GM18519 (cell line): Measurements from ENCODE around the gene PUM2.
"Not testable (repeated sequence)": the region's sequence is repeated elsewhere in the genome, so short reads cannot be mapped to it uniquely, and the experiment has no call there.

Experiments
- ATAC-seq: cut with Tn5 transposase; IDR thresholded peaks from one replicate; pipeline ENCODE4 v1.9.1; 2021; ENCODE audit warnings: mild to moderate bottlenecking, moderate library complexity; ENCODE audit not compliant: unreplicated experiment, low FRiP score

The PUM2 gene, protein sequence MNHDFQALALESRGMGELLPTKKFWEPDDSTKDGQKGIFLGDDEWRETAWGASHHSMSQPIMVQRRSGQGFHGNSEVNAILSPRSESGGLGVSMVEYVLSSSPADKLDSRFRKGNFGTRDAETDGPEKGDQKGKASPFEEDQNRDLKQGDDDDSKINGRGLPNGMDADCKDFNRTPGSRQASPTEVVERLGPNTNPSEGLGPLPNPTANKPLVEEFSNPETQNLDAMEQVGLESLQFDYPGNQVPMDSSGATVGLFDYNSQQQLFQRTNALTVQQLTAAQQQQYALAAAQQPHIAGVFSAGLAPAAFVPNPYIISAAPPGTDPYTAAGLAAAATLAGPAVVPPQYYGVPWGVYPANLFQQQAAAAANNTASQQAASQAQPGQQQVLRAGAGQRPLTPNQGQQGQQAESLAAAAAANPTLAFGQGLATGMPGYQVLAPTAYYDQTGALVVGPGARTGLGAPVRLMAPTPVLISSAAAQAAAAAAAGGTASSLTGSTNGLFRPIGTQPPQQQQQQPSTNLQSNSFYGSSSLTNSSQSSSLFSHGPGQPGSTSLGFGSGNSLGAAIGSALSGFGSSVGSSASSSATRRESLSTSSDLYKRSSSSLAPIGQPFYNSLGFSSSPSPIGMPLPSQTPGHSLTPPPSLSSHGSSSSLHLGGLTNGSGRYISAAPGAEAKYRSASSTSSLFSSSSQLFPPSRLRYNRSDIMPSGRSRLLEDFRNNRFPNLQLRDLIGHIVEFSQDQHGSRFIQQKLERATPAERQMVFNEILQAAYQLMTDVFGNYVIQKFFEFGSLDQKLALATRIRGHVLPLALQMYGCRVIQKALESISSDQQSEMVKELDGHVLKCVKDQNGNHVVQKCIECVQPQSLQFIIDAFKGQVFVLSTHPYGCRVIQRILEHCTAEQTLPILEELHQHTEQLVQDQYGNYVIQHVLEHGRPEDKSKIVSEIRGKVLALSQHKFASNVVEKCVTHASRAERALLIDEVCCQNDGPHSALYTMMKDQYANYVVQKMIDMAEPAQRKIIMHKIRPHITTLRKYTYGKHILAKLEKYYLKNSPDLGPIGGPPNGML

GRCh38 chr2:20350753-20351554 is at the start of gene PUM2:
PUM2 (minus strand) TSS chr2:20350844; CDS start chr2:20327360, 23,484 bp downstream.
- ATAC-seq = peak; percentile 87

DNA sequence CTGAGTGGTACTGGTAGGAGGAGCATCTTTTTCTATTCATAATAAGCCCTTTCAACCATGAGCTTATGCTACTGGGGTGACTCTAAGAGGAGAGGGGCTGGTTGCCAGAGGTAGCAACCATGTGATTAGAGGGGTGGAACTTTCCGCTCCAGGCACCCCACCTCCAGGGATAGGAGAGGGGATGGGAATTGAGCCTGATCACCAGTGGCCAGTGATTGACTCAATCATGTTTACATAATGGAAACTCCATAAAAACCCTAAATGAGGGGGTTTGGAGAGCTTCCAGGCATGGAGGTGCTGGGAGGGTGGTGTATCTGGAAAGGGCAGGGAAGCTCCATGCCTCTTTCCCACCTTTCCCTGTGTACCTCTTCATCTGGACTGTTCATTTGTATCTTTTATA is 49.7 kb upstream of the PUM2 start:
- no peak for ATAC-seq

DNA sequence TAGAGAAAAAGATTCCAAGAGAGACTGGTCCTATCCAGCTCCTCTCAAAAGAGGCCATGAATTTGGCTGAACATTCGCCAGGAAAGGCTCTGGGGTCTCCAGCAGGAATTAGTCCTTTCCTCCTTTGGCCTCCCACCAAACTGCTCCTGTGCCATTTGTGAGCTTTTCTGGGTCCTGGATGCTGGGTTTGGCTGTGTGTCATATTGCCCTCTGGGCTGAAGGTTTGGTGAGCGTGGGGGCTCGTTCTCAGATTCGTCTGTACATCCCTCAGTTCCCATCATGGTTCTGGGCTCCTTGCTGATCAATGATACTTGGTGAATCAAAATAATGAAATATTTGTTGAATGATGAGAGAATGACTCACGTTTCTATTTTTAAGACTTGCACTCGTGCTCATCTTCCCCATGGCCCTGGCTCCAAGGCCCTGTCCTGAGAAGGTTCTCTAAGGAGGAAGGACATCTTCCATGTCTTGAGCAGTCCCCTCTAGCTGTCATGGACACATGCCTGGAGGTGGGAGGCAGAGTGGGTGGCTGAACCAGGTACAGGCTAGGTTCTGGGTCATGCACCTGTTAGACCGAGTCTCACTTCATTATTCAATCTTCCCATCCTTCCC is 48.4 kb upstream of the PUM2 start:
- ATAC-seq = no peak

- no peak for ATAC-seq
Measured at GRCh38 chr2:20397811-20398447, 47.3 kb upstream of the PUM2 start.

DNA sequence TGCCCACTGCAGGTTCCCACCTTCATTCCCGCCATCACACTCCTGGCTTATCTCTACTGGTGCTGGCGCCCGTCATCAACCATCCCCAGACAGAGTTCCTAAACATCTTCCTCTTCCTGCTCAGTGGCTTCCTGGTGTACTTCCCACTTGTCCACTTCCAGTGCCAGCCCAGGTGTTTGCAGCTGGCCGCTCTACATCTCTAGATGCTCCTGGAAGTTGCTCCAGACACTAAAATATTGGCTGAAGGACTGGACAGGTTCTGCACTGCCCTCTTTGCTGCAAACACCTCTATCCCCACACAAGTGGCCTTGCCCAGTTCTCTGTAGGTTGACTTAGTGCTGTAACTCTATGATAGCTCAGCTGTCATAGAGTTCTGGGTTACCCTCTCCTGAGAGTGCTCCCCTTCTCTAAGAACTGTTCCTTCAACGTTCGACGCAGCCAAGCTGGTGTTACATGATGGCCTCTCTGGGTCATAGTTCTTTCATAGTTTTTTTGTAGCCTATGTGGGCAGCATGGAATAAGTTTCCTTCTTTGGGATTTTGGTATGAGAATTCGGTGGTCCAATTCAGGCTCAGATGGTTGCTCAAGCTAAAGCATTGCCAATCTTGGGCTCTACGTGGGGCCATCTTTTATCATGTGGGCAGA is 45.8 kb upstream of the PUM2 start:
- no peak for ATAC-seq

GRCh38 chr2:20393986-20394385 is 43.3 kb upstream of the PUM2 start:
- ATAC-seq = no peak

DNA sequence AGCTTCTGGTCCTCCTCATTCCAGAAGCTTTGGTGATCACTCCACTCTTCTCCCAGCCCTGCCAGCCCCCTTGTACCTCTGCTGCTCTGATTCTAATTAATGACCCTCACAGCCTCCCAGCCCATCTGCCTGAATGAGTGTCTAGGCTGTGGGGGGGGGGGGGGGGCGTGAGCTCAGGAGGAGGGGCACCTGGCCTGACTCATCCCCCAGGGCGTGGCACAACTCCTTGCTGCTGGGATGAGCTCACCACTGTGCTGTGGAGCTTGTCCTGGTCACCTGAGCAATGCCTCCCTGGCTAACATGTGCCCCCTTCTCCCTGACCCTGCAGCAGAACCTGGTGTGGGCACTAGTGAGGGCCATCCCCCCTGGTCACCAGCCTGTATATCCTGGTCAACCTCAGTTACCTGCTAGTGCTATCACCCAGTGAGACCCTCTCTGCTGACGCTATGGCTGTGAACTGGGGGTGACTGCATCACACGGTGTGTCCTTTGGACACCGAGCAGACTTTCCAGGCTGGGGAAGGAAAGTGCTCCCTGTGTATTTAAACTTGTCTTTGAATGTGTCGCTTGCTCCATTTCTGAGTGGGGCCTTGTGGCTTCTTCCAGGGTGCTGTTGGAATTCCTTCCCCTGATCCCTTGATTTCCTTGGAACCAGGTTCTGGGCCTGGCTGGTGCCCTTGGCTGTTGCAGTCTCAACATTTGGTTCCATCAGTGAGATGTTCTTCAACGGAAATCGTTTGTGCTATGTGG is 41.5 kb upstream of the PUM2 start:
- ATAC-seq = no peak

- no peak for ATAC-seq
Measured at GRCh38 chr2:20390524-20391123, 40.0 kb upstream of the PUM2 start.

GRCh38 chr2:20384953-20385352 is 34.3 kb upstream of the PUM2 start:
- no peak for ATAC-seq

- no peak for ATAC-seq
Measured at GRCh38 chr2:20382965-20383810, 32.5 kb upstream of the PUM2 start.

DNA sequence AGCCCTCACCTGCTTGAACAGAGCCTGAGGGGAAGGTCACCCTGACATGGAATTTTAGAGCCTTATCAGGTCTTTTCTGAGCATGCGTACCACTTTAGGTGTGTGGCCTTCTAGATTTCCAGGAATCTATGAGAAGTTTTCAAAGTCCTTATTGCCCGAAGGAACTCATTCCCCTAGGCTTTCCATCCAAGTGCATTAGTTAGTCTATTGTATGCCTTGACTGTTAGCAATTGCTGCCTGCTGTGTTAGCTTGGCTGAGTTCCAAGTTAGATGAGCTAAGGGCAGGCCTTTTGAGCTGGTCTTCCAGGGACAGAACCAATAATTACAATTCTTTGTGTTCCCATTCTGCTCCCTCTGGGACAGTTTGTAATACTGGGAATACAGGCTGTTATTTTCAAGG is 30.8 kb upstream of the PUM2 start:
- no peak for ATAC-seq

DNA sequence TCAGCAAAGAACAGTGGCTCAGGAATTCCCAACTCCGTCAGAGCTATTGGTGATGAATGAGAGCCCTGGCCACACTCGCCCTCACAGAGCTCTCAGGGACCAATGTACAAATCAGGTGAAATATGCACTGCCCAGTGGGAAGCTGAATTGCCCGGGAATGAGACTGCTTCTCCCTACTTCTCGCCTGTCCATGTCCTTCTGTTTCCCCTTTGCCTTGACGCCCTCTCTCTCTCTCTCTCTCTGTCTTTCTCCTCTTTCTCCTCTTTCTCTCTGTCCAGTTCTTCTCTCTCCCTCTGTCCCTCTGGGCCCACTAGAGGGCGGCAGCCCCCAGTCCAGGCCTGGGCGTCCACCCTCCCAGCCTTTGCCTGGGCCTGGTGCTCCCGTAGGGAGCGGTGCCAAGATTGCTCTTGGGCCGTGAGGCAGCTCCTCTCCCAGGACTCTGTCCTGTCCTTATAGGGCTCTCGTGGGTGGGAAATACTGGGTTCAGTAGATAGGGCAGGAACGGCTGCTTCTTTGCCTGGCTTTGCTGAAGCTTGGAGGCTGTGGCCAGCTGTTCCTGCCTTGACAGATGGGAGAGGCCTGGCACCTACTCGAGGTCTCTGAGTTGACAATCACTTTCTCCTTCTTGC is 28.4 kb upstream of the PUM2 start:
- no peak for ATAC-seq

DNA sequence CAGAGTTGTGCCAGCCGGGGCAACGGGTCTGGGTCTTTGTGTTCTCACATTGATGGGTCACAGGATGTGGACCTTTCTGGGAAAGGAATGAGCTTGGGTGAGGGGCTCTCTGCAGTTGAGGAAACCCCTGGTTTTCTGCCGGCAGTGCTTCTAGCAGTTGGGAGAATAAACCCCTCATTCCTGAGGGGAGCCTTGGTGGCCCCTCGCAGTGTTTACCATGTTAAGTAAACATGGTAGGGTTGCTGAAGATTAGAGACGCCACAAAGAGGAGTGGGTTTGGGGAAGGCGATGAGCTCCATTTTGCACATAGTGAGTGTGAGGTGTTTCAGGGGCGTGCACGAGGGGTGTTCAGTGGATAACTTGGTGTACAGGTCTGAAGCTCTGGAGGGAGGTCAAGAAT is 27.7 kb upstream of the PUM2 start:
- ATAC-seq = no peak

GRCh38 chr2:20377741-20378140 is 27.1 kb upstream of the PUM2 start:
- no peak for ATAC-seq

DNA sequence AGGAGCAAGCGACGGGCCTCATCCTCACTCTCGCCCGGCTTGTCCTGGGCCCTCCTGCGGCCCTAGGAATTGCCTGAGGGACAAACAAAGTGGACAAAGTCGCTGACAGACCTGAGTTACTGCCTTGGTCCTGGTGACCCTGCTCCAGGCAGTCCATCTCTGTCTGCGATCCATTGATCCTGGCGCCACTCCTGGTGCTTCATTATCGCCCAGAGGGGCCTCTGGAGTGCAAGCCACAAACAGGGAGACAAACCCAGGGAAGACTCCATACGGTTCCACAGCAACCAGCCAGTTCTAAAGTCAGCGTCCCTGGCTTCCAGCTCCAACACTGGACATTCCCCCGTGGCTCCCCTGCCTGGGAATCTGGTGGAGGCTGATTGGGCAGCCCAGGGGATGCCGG is 24.3 kb upstream of the PUM2 start:
- not testable (repeated sequence) for ATAC-seq

GRCh38 chr2:20372896-20373640 is 22.4 kb upstream of the PUM2 start:
- no peak for ATAC-seq
